Islet precursor cell (in vitro differentiated cells): Measurements from ENCODE around the gene UTRN.

Experiments
- DNase-seq: peaks from one replicate; pipeline ENCODE4 v3.0.0-alpha.2; 2018

Gene UTRN

DNA sequence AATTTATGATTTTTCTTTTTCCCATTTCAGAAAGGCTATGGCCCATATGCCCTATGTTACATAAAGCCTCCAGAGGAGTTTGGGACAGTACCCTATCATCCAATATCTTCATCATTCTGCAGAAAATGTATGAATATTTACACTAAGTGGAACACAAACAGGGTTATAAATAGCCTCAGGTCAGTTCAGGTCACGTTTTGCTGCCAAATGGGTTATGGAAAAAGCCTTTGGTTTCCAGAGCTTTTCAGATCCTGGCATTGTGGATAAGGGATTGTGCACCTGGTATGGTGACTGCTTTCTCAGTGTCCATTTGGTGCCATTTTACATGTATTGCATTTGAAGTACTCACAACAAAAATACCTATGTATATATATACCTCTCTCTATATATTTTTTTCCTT, 29.4 kb downstream of the UTRN start:
- no peak for DNase-seq

DNA sequence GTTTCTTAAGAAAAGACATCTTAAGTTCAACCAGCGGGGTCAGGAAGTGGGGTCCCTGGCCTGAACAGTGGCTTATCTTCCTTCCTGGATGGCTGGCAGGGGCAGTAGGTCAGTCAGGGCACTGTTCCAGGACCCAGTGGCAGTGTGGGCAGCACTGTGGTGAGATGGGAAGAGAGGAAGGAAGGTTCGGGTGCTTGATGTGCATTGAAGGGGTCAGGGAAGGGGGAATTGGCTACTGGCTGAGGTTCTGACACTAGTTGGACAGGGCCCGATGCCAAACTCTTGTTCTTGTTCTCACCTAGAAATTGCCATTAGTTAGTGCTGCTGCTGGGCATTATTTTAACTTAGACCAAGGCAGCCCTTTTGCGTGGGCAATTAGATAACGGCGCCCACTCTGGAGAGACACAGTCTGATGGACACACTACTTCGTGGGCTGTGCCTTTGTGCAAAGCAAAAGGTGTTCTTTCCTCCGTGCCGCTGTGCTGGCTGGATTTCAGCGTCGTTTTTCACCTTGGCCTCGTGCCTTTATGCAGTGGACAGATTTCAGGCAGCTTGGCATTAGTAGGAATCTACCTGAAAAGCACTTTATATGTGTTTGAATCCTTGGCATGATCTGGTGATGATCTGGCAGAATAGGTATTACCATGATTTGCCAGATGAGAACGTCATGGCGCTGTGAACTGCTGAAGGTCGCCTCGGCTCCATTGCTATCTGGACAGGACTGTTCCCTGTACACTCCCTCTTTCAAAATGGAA, 30.3 kb downstream of the UTRN start:
- no peak for DNase-seq

DNA sequence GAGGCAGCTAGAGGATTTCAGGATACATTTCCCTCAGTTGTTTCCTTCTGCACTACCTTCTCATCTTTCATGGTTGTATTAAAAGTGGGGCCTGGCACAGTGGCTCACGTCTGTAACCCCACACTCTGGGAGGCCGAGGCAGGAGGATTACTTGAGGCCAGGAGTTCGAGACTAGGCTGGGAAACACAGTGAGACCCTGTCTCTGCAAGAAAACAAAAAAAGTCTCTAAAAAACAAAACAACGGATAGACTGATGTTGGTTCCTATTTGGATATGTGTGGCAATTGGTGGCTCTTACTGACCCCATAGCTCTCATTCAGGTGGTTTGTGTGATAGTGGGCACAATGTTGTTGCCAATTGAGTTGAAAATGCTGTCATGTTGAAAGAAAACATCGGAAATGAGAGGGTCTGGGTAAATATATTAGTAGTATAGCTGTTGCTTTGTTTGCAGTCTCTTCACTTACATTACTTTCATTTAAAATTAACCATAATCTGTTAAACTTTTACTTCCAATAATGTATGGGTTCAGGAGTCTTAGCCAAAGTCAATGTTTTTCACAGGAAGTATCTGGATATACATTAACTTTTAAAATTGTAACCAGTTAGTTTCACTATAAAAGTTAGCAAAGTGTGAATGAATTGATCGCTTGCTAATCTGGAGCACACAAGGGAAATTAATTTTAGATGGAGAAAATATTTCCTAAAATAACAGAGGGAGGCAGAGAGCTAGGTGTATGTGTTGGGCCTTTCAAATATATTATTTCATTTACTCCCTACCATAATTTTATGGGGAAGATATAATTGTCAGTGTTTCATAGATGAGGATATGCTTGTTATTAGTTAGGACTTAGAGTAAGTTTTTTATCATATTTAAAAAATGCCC, 31.1 kb downstream of the UTRN start:
- no peak for DNase-seq

DNA sequence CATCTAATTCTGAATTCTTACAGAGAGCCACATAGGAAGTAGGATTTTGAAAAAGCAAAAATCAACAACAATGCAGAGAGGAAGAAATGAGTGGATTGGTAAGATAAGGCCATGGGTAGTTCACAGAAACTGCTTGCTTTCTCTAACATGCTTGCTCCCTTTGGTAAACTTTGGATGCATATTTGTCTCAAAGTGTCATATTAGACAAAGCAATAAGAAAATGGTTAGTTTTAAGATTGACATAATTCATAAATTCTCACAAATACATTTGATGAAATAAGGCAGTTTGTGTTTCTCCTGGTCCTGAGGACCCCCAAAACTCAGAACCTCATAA, 31.7 kb downstream of the UTRN start:
- no peak for DNase-seq

DNA sequence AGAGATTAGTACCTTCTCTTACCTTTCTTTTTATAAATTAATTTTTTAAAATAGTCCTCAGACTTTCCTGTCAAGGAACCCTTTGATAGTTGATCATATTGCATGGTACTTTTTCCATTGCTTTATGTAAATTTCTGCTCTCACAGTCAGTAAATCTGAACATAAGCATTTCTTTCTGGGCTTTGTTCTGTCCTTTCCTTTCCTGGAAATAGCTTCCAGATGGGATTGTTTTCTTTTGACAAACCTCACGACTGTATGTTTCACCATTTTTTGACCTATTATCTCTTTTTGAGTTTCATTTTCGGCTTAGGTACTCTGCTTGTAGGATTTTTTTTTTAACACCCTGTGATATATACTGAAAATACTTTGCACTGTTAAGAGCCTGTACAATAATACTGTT, 32.6 kb downstream of the UTRN start:
- no peak for DNase-seq

DNA sequence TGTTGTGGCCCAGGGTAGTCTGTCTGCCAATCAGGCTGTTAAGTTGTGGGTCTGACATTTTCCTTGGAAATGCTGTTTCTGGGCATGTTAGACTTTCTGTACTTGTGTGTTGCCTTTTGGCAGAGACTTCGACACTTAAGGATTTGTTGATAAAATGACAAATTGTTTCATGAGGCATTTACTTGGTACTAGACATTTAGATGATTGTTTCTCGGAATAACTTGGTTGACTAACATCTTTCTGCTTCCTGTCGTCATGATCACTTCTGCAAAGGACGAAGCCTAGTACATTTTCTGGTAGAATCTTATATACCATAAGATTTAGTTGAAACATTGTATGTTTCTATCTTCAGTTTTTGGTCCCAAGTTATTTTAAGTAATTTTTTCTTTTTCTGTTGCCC, 34.1 kb downstream of the UTRN start:
- DNase-seq, result no peak

DNA sequence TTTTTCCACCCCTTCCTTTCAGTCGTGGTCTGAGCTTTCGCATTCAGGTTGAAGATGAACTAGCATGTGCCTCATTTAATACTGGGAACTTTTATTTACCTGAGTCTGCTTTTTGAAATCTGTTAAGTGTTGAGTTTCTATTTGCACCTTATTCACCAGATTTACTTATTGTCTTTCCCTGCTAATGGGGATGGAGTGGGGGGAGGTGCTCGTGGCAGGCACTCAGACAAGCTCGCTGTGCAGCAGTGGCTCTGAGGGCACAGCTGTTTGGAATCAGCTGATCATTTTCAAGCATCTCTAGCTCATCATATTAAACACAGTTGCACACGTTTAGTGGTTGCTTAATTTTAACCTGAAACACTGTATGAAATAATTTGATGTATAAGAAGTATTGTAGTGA, 35.6 kb downstream of the UTRN start:
- no peak for DNase-seq

DNA sequence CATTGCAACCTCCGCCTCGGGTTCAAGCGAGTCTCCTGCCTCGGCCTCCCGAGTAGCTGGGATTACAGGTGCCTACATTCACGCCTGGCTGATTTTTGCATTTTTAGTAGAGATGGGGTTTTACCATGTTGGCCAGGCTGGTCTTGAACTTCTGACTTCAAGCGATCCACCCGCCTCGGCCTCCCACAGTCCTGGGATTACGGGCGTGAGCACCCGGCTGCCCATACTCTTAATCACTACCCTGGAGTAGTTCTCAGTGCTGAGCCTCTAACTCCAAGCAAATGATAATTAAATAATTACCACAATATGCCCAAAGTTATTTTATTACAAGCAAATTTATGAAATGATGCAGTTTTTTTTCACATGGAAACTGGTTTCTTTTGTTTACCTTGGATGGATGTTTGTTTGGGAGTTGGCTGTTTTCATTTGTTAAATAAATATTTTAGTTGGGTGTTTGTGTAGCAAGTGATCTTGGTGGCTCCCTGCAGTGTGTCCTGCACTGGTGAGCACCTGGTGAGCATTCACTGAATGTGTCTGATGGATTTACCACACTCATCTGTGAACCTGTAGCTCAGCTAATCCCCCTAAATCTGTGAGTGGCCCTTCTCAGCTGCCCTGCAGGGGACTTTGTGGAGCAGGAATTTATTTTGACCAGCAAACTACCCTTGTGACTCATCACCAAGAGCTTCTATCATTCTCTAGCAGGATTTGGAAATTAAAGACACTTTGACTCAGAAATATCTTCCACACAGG, 36.9 kb downstream of the UTRN start:
- no peak for DNase-seq

DNA sequence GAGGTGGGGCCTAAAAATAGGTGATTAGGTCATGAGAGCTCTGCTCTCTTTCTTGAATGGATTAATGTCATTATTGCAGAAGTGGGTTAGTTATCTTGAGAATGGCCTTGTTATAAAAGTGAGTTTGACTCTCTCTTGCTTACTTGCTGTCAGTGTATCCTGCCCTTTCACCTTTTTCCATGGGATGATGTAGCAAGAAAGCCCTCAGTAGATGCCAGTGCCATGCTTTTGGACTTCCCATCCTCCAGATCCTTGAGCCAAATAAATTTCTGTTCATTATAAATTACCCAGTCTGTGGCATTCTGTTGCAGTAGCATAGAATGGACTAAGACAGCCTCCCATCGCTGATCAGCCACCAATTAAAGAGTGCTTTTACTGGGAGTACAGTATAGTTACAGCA, 40.1 kb downstream of the UTRN start:
- no peak for DNase-seq

DNA sequence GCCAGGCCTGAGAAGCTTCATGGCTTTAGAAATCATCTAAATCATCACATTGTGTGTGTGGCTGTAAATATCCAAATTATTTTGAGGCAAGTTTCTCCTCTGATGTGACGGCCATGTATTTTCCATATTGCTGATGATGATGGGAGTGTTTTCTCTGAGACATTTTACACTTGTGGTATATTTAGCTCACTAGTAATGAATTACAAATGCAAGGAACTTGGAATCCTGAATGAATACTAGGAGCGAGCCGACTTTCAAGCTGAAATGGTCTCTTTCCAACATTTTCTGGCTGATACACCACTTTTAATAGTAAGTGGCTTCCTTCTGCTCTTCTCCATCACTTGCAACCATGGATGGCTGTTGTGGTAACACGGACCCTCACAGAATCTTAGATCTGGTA, 41.3 kb downstream of the UTRN start:
- DNase-seq, result no peak

DNA sequence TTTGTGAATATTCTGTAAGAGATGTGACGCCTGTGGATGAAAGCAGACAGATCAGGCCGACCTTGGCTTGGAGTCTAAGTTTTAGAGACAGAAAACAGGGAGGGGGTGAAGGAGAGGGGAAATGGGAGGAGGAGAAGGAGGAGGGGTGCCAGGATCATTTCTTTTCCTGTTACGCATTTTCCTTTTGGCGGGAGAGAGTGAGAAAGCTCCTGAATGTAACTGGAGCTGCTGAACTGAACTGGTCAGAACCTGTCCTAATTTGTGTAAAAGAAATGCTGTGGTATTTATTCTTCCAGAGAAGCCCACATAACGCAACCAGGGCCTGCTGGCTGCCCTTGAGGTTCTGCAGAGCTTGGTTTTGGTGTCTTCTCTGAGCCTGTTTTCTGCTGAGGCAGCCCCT, 41.9 kb downstream of the UTRN start:
- DNase-seq, result no peak

DNA sequence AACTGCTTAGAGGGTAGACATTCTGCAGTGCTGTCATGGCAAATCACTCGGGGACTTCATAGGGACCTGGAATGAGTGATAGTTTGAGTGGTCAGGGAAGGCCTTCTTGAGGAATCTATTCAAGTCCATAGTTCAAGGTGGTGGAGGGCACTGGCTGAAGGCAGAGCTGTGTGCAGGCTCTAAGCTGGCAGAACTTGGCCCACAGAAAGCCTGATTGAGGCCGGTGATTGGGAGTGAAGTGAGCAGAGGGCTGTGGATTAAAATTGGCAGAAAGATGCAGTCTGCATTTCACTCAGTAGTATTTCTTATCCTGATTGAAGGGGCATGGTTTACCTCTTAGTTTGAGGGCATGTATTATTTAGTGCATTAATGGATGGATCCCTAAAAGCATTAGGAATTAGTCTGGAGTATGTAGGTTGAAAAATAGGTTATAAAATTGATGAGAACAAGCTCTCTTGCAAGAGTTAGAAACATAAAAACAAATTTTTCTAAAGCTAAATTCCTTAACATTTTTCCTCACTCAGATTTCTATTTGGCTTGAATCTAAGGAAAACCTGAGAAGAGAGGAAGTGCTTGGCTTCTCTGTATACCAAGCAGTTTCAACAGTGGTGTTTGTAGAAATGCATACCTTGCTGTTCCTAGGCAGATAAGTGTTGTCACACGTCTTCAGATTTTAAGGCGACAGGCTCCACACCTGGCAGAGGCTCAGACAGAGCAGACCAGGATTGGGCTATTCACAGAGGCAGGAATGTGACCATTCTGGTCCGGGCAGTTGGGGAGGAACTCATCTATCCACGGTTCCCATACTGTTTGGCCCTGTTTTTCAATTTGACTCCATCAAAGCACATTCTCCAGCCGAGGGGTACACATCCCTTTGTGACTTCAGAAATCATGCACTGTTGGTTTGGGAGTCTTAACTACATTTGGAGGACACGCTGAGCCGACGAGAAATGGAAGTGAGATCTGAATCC, 45.2 kb downstream of the UTRN start:
- peak; percentile 95 for DNase-seq

DNA sequence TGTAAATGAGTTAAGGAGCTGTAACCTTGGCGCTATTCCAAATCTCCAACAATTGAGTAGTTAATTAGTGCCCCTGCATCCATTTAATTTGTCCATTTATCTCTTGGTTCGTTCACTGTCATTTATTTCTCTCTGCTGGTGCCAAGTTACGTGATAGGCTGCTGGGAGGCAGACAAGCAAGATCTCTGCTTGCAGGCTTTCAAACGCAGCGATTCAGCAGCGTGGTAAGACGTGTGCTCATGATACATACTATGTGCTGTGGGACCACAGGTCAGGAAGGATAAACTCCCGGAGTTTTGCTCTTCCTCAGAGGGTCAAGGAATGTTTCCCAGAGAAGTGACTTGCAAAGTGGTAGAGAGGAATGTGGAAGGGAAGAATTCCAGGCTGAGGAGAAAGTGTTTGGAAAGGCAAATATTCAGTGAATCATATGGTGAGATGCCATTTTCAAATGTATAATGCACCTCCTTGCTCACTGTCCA, 46.4 kb downstream of the UTRN start:
- DNase-seq, result peak; percentile 81

DNA sequence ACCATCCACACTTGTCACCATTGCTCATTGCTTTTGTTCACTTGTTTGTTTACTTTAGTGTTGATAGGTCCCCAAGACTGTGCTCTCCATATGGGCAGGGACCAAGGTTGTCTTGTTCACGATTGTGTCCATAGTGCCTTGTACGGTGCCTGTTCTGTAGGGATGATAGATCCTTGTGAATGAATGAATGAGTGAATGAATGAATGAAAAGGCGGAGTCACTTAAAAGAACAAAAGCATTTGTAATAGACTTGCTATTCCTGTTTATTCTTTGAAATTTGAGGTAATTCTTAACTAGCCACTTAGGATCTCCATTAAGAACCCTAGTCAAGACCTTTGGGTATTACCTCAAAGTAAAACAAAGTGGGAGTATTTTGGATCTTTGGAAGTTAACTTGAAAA, 47.0 kb downstream of the UTRN start:
- DNase-seq, result no peak

DNA sequence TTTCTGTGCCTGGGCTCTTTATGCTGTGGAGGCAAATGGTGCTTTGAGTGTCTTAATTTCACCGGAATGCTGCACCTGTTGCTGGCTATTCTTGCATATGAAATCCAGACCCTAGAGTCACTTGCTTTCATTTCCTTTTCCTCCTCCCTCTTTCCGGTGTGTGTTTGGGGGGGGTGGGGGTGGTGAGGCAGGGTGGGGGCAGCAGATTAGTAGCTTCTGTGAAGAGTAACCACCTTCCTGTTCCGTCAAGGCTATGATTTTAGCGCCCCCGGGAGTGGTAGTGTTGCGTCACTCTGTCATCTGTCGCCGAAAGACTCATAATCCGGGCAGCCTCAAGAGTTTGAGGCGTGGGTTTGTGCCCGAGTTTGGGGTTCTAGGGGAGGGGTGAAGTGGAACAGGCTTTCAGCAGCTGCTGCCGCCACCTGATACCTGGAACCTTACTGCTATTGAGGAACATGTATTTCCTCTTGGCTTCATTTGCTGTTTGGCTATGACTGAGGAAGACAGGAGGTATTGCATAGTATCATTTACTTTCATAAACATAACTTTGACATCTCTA, 49.1 kb downstream of the UTRN start:
- no peak for DNase-seq
